Sigmoid colon (tissue), 4 donors: ENCODE measurements around the gene TLE1.

Experiments
- CTCF ChIP-seq, 4 experiments: fragments of 450-650 bp in 3 of 4; fragments of 200-600 bp in 1 of 4; IDR thresholded peaks; one replicate each; pipeline ENCODE4 v1.5.1; 2016 to 2019; ENCODE audit warnings: antibody characterized with exemption in 4 of 4, mild to moderate bottlenecking in 3 of 4, moderate library complexity in 2 of 4
- EP300 ChIP-seq, 4 donors: sonication (generic); formaldehyde crosslinking; IDR thresholded peaks; one replicate each; pipeline ENCODE4 v1.6.1; 2017; ENCODE audit warnings: antibody characterized with exemption in 4 of 4
- POLR2A ChIP-seq, 2 donors: fragments of 450-650 bp; IDR thresholded peaks; one replicate each; pipeline ENCODE4 v1.6.1; 2016; ENCODE audit warnings: antibody characterized with exemption in 2 of 2, mild to moderate bottlenecking in 2 of 2, moderate library complexity in 2 of 2
- POLR2AphosphoS5 ChIP-seq, 4 donors: sonication (generic); formaldehyde crosslinking; IDR thresholded peaks; one replicate each; pipeline ENCODE4 v1.6.1; 2017; ENCODE audit warnings: antibody characterized with exemption in 4 of 4

DNA sequence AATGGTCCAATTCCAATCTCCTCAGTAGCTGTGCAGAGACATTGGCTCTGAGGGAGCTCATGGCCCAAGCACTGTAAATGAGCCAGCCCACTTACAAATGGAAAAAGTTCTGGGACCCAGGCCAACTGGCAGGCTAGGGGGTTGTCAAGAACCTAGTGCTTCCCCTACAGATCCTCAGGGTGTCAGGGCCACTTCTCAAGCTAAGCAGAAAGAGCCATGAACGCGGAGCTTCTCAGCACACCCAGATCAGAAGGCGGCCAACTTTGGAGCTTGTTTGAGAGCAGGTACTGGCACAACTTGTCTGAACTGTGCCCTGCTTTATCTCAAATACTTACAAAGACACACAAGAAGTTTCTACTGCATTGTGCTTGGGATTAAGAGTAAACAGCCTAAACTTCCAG lies 17.5 kb downstream of the TLE1 start:
- no peak for TF ChIP-seq POLR2A (IDR thresholded peaks at IDR 0.05)
- TF ChIP-seq CTCF (IDR thresholded peaks at IDR 0.05): no peak
- TF ChIP-seq POLR2AphosphoS5 (IDR thresholded peaks at IDR 0.05): peak; percentile 82 to 94 (median 91)
- TF ChIP-seq EP300 (IDR thresholded peaks at IDR 0.05): peak; percentile 60 to 82 (median 63)
